ENCODE results near the gene SLC29A4.
A peak's percentile ranks its signal among the peaks of the same experiment; 100 is the strongest.

Gene SLC29A4

DNA sequence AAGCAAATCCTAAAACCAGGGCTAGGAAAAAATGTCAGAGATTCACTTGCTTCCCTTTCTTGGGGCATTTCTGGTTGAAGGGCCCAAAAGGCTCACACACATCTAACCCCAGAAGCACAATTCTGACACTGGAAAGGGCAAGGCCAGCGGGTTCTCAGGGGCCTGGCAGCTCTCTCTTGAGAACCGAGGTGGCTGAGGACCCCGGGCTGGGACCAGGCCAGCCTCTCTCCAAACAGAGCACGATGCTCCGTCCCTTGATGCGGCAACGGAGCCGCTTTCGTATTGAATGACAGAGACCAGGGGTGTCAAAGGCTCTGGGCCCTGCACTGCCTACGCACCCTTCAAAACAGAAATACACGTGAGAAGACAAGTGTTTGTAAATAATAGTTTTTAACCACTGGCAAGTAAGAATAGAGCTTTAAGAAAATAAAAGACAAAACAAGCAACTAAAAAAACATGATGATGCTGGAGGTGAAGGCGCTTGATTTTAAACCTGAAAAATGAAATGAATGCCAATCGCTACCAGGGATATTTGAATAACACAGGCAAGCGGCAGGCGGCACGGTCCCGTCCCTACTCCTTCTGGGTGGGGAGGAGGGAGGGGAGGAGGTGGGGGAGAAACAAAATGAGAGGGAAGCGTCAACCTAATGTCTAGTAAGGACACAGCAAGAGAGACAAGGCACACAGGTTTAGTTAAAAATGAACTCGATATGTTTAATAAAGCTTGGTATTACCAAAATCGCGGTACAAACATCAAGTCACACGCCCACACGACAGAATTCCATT lies 68.0 kb downstream of the SLC29A4 start:
- H3K9me3 ChIP-seq (ENCODE audit: insufficient read depth, low read length), result no peaks in the 10 kb centered on the region
- TF ChIP-seq SUZ12 (IDR thresholded peaks at IDR 0.05; ENCODE audit: extremely low read depth, insufficient read depth, insufficient read length) (no peak), ZNF274 (IDR thresholded peaks at IDR 0.05; ENCODE audit: low read depth, low read length) (no peak), YY1 (IDR thresholded peaks at IDR 0.05; ENCODE audit: insufficient read depth, insufficient read length) (no peak)
- H3K9ac ChIP-seq (ENCODE audit: insufficient read length, low read depth), result peak overlapping the region; percentile 28
- no peak overlapping the region for H3K4me3 ChIP-seq (ENCODE audit: insufficient read length, low read depth)
- DNase-seq (ENCODE audit: low read depth, low spot score), result no peak
- H3K4me1 ChIP-seq (ENCODE audit: insufficient read depth, insufficient read length), result peaks cover 32% of the 10 kb centered on the region
- H3K36me3 ChIP-seq (ENCODE audit: insufficient read depth, insufficient read length, low read length), result peaks cover 2% of the 10 kb centered on the region
- H3K27me3 ChIP-seq (ENCODE audit: insufficient read depth, insufficient read length), result peaks cover 13% of the 10 kb centered on the region

DNA sequence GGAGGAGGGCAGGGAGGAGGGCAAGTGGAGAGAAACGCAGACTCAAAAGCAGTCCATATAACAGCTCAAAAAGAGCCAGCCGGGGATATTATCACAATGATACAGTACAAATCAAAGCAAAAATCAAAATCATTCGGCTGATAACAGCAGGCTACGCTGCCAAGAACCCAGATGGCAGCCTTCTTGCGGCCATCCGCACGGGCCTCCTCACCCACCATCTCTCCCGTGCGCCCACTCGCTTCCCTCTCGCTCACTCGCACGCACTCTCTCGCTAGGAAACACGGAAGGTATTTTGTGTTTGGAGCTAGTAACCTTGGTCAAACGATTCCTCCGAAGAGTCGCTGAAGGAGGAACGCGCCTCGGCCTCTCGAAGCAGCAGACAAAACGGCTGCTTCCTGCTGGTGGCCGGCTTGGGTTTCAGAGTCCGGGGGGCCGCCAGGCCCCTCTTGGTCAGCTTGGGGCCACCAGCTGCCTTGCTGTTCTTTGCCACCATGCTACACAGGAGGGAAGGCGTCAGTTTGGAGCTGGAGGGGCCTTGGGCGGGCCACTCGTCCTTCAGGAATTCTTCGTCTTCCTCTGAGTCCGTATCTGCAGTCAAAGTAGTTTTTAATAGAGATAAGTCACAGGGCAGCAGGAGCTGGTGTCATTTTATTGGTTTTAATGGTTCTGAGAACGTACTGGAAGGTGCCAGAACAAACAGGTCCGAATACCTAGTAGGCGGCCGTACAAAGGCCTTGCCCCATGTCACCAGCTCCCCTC lies 68.9 kb downstream of the SLC29A4 start:
- TF ChIP-seq ZNF274 (IDR thresholded peaks at IDR 0.05; ENCODE audit: low read depth, low read length) (no peak), YY1 (IDR thresholded peaks at IDR 0.05; ENCODE audit: insufficient read depth, insufficient read length) (no peak), SUZ12 (IDR thresholded peaks at IDR 0.05; ENCODE audit: extremely low read depth, insufficient read depth, insufficient read length) (no peak)
- Histone ChIP-seq H3K9me3 (ENCODE audit: insufficient read depth, low read length) (no peaks in the 10 kb centered on the region), H3K4me3 (ENCODE audit: insufficient read length, low read depth) (no peak overlapping the region), H3K27me3 (ENCODE audit: insufficient read depth, insufficient read length) (peaks cover 13% of the 10 kb centered on the region), H3K4me1 (ENCODE audit: insufficient read depth, insufficient read length) (peaks cover 30% of the 10 kb centered on the region), H3K36me3 (ENCODE audit: insufficient read depth, insufficient read length, low read length) (peaks cover 9% of the 10 kb centered on the region), H3K9ac (ENCODE audit: insufficient read length, low read depth) (peak overlapping the region; percentile 44)
- DNase-seq (ENCODE audit: low read depth, low spot score), result no peak

- Histone ChIP-seq H3K4me1 (ENCODE audit: insufficient read depth, insufficient read length) (peaks cover 28% of the 10 kb centered on the region), H3K9me3 (ENCODE audit: insufficient read depth, low read length) (no peaks in the 10 kb centered on the region), H3K9ac (ENCODE audit: insufficient read length, low read depth) (no peak overlapping the region), H3K4me3 (ENCODE audit: insufficient read length, low read depth) (no peak overlapping the region), H3K27me3 (ENCODE audit: insufficient read depth, insufficient read length) (peaks cover 13% of the 10 kb centered on the region), H3K36me3 (ENCODE audit: insufficient read depth, insufficient read length, low read length) (peaks cover 16% of the 10 kb centered on the region)
- DNase-seq (ENCODE audit: low read depth, low spot score), result no peak
- no peak for TF ChIP-seq SUZ12 (IDR thresholded peaks at IDR 0.05; ENCODE audit: extremely low read depth, insufficient read depth, insufficient read length)
- no peak for TF ChIP-seq ZNF274 (IDR thresholded peaks at IDR 0.05; ENCODE audit: low read depth, low read length)
- no peak for TF ChIP-seq YY1 (IDR thresholded peaks at IDR 0.05; ENCODE audit: insufficient read depth, insufficient read length)
These were observed 69.8 kb downstream of the SLC29A4 start for GRCh38 chr7:5352440-5353010.

GRCh38 chr7:5354460-5355232 lies 71.9 kb downstream of the SLC29A4 start:
- TF ChIP-seq SUZ12 (IDR thresholded peaks at IDR 0.05; ENCODE audit: extremely low read depth, insufficient read depth, insufficient read length) (no peak), YY1 (IDR thresholded peaks at IDR 0.05; ENCODE audit: insufficient read depth, insufficient read length) (no peak), ZNF274 (IDR thresholded peaks at IDR 0.05; ENCODE audit: low read depth, low read length) (no peak)
- Histone ChIP-seq H3K4me3 (ENCODE audit: insufficient read length, low read depth) (no peak overlapping the region), H3K4me1 (ENCODE audit: insufficient read depth, insufficient read length) (peaks cover 15% of the 10 kb centered on the region), H3K9ac (ENCODE audit: insufficient read length, low read depth) (no peak overlapping the region), H3K9me3 (ENCODE audit: insufficient read depth, low read length) (no peaks in the 10 kb centered on the region), H3K27me3 (ENCODE audit: insufficient read depth, insufficient read length) (peaks cover 13% of the 10 kb centered on the region), H3K36me3 (ENCODE audit: insufficient read depth, insufficient read length, low read length) (peaks cover 26% of the 10 kb centered on the region)
- no peak for DNase-seq (ENCODE audit: low read depth, low spot score)
